Measurements from ENCODE around the gene SLC10A4. TPM values are rescaled to one million over a fixed set of nuclear protein-coding genes. Genes with fewer than 3 reads are reported as not detected.
"Not testable (repeated sequence)": the region's sequence is repeated elsewhere in the genome, so short reads cannot be mapped to it uniquely, and the experiment has no call there.

SLC10A4 gene
- total RNA-seq, 2 donors from 2014 or later: 0.55 to 1.8 TPM

- no peak overlapping the region for H3K27ac Mint-ChIP-seq
- Histone ChIP-seq H3K4me1 (ENCODE audit: control insufficient read depth, insufficient read depth, low read length) (no peaks in the 10 kb centered on the region), H3K9me3 (ENCODE audit: control insufficient read depth, low read length) (no peaks in the 10 kb centered on the region), H3K27me3 (ENCODE audit: control insufficient read depth, insufficient read depth, low read length, poor library complexity, severe bottlenecking) (no peaks in the 10 kb centered on the region), H3K4me3 (ENCODE audit: low read length) (no peak overlapping the region), H3K36me3 (ENCODE audit: control insufficient read depth, insufficient read depth, low read length) (no peaks in the 10 kb centered on the region), H3K27ac (ENCODE audit: low read depth, low read length) (no peak overlapping the region), H3K9ac (ENCODE audit: extremely low read depth, low read length, poor library complexity, severe bottlenecking) (no peak overlapping the region)
- no peak for DNase-seq
- TF ChIP-seq CTCF (conservative IDR thresholded peaks at IDR 0.05): no peak
- no peaks in the 10 kb centered on the region for H3K9me3 Mint-ChIP-seq
- H3K4me1 Mint-ChIP-seq: no peaks in the 10 kb centered on the region
- H3K4me3 Mint-ChIP-seq: no peak overlapping the region
- H3K27me3 Mint-ChIP-seq (ENCODE audit: insufficient read depth): peaks cover 4% of the 10 kb centered on the region
- WGBS, 2 experiments (ENCODE audit: insufficient coverage in 1 of 2, insufficient read length in 1 of 2): 95 to 100% methylated on average over 3 of the region's 3 CpGs
- H3K36me3 Mint-ChIP-seq (ENCODE audit: low read depth): no peaks in the 10 kb centered on the region
Measured at GRCh38 chr4:48450740-48451139, 32.4 kb upstream of the SLC10A4 start.

- not testable (repeated sequence) for H3K9ac ChIP-seq (ENCODE audit: extremely low read depth, low read length, poor library complexity, severe bottlenecking); DNase-seq; H3K4me1 Mint-ChIP-seq; H3K9me3 Mint-ChIP-seq; H3K27me3 ChIP-seq (ENCODE audit: control insufficient read depth, insufficient read depth, low read length, poor library complexity, severe bottlenecking); H3K36me3 Mint-ChIP-seq (ENCODE audit: low read depth); H3K9me3 ChIP-seq (ENCODE audit: control insufficient read depth, low read length); H3K4me3 ChIP-seq (ENCODE audit: low read length); H3K4me3 Mint-ChIP-seq; H3K36me3 ChIP-seq (ENCODE audit: control insufficient read depth, insufficient read depth, low read length); H3K27ac Mint-ChIP-seq; H3K4me1 ChIP-seq (ENCODE audit: control insufficient read depth, insufficient read depth, low read length); H3K27ac ChIP-seq (ENCODE audit: low read depth, low read length); H3K27me3 Mint-ChIP-seq (ENCODE audit: insufficient read depth)
- WGBS, 2 experiments (ENCODE audit: insufficient coverage in 1 of 2, insufficient read length in 1 of 2): 77 to 94% methylated on average over 3 of the region's 3 CpGs
Measured at GRCh38 chr4:48451656-48452055, 31.5 kb upstream of the SLC10A4 start.

GRCh38 chr4:48454591-48454990 lies 28.6 kb upstream of the SLC10A4 start:
- Histone ChIP-seq H3K27me3 (ENCODE audit: control insufficient read depth, insufficient read depth, low read length, poor library complexity, severe bottlenecking) (no peaks in the 10 kb centered on the region), H3K9ac (ENCODE audit: extremely low read depth, low read length, poor library complexity, severe bottlenecking) (no peak overlapping the region), H3K4me3 (ENCODE audit: low read length) (no peak overlapping the region), H3K36me3 (ENCODE audit: control insufficient read depth, insufficient read depth, low read length) (no peaks in the 10 kb centered on the region), H3K9me3 (ENCODE audit: control insufficient read depth, low read length) (no peaks in the 10 kb centered on the region), H3K27ac (ENCODE audit: low read depth, low read length) (no peak overlapping the region), H3K4me1 (ENCODE audit: control insufficient read depth, insufficient read depth, low read length) (no peaks in the 10 kb centered on the region)
- Mint-ChIP-seq H3K27ac (no peak overlapping the region), H3K36me3 (ENCODE audit: low read depth) (no peaks in the 10 kb centered on the region), H3K4me1 (no peaks in the 10 kb centered on the region), H3K4me3 (no peak overlapping the region), H3K27me3 (ENCODE audit: insufficient read depth) (no peaks in the 10 kb centered on the region), H3K9me3 (no peaks in the 10 kb centered on the region)
- WGBS, 2 experiments (ENCODE audit: insufficient coverage in 1 of 2, insufficient read length in 1 of 2): 91 to 100% methylated on average over 2 of the region's 2 CpGs
- no peak for TF ChIP-seq CTCF (conservative IDR thresholded peaks at IDR 0.05)
- DNase-seq: no peak

- no peaks in the 10 kb centered on the region for H3K36me3 ChIP-seq (ENCODE audit: control insufficient read depth, insufficient read depth, low read length)
- peaks cover 20% of the 10 kb centered on the region for H3K4me1 Mint-ChIP-seq
Measured at GRCh38 chr4:48461000-48461399, 22.1 kb upstream of the SLC10A4 start.

More at GRCh38 chr4:48461000-48461399, 22.1 kb upstream of the SLC10A4 start:
- peak overlapping the region; percentile 4 for H3K4me3 ChIP-seq (ENCODE audit: low read length)
- H3K4me1 ChIP-seq (ENCODE audit: control insufficient read depth, insufficient read depth, low read length): peaks cover 4% of the 10 kb centered on the region
- peak overlapping the region; percentile 41 for H3K9ac ChIP-seq (ENCODE audit: extremely low read depth, low read length, poor library complexity, severe bottlenecking)
- no peak overlapping the region for H3K27ac ChIP-seq (ENCODE audit: low read depth, low read length)
- H3K9me3 ChIP-seq (ENCODE audit: control insufficient read depth, low read length): peaks cover 20% of the 10 kb centered on the region
- DNase-seq: peak; percentile 70
- H3K27me3 ChIP-seq (ENCODE audit: control insufficient read depth, insufficient read depth, low read length, poor library complexity, severe bottlenecking): no peaks in the 10 kb centered on the region
- Mint-ChIP-seq H3K36me3 (ENCODE audit: low read depth) (no peaks in the 10 kb centered on the region), H3K27ac (peak overlapping the region; percentile 83), H3K27me3 (ENCODE audit: insufficient read depth) (peaks cover 16% of the 10 kb centered on the region), H3K9me3 (peaks cover 12% of the 10 kb centered on the region), H3K4me3 (no peak overlapping the region)
- no peak for TF ChIP-seq CTCF (conservative IDR thresholded peaks at IDR 0.05)
